Large intestine (tissue), 3 donors: ENCODE results near the gene ABHD5. TPM values are rescaled to one million over a fixed set of nuclear protein-coding genes. Genes with fewer than 3 reads are reported as not detected.

Experiments used
- DNase-seq, 2 donors: peaks; one replicate each; pipeline versions ENCODE4 v3.0.0 to v3.0.0-alpha.2; 2013
- H3K27ac ChIP-seq: one replicate; pipeline ENCODE4 v1.5.1; 2013; ENCODE audit warnings: low read length
- H3K27me3 ChIP-seq: 2 replicates; pipeline ENCODE4 v1.6.1; 2013; ENCODE audit warnings: low read length; ENCODE audit not compliant: control insufficient read depth, insufficient read depth
- H3K36me3 ChIP-seq: 2 replicates; pipeline ENCODE4 v1.6.1; 2013; ENCODE audit warnings: low read length; ENCODE audit not compliant: control insufficient read depth, insufficient read depth
- H3K4me1 ChIP-seq: one replicate; pipeline ENCODE4 v1.6.1; 2013; ENCODE audit warnings: low read length; ENCODE audit not compliant: control insufficient read depth, insufficient read depth
- H3K4me3 ChIP-seq: one replicate; pipeline ENCODE4 v1.5.1; 2013; ENCODE audit warnings: low read length
- H3K9me3 ChIP-seq: one replicate; pipeline ENCODE4 v1.6.1; 2013; ENCODE audit warnings: mild to moderate bottlenecking, low read depth, low read length, moderate library complexity; ENCODE audit not compliant: control insufficient read depth
- WGBS: methylation state at CpG from one replicate; pipeline ENCODE4 v1.1.5; 2013; ENCODE audit warnings: low lambda C conversion rate; ENCODE audit not compliant: insufficient coverage; 5-methylcytosine and 5-hydroxymethylcytosine counted together
- polyA plus RNA-seq: library from polyadenylated mRNA; unstranded; fragments of 120-200 nt; gene quantifications from one replicate; pipeline ENCODE4 v1.2.1, GENCODE V29; 2013

ABHD5 gene
- polyA plus RNA-seq, 1 donor: 47.5 TPM

GRCh38 chr3:43692971-43693370 is 2.2 kb downstream of the ABHD5 start:
- H3K36me3 ChIP-seq: no peaks in the 10 kb centered on the region
- no CpG with 5 or more reads among the region's 2 CpGs for WGBS
- no peaks in the 10 kb centered on the region for H3K27me3 ChIP-seq
- H3K27ac ChIP-seq: peak overlapping the region; percentile 93
- H3K9me3 ChIP-seq: no peaks in the 10 kb centered on the region
- H3K4me1 ChIP-seq: peaks cover 43% of the 10 kb centered on the region
- DNase-seq: peak in 1 of 2 donors; percentile 29
- H3K4me3 ChIP-seq: no peak overlapping the region

- no peak for DNase-seq
- H3K36me3 ChIP-seq: no peaks in the 10 kb centered on the region
- H3K4me1 ChIP-seq: peaks cover 49% of the 10 kb centered on the region
- WGBS: 50% methylated on average over 1 of the region's 1 CpG
- H3K27me3 ChIP-seq: no peaks in the 10 kb centered on the region
- peak overlapping the region; percentile 93 for H3K27ac ChIP-seq
- H3K4me3 ChIP-seq: no peak overlapping the region
- no peaks in the 10 kb centered on the region for H3K9me3 ChIP-seq
Measured at GRCh38 chr3:43693594-43693993, 2.9 kb downstream of the ABHD5 start.

- DNase-seq: peak in 1 of 2 donors; percentile 60
- no peak overlapping the region for H3K4me3 ChIP-seq
- 57% methylated on average over 2 of the region's 2 CpGs for WGBS
- H3K9me3 ChIP-seq: no peaks in the 10 kb centered on the region
- peaks cover 53% of the 10 kb centered on the region for H3K4me1 ChIP-seq
- peak overlapping the region; percentile 97 for H3K27ac ChIP-seq
- no peaks in the 10 kb centered on the region for H3K27me3 ChIP-seq
- no peaks in the 10 kb centered on the region for H3K36me3 ChIP-seq
Measured at GRCh38 chr3:43695443-43695842, 4.7 kb downstream of the ABHD5 start.

- DNase-seq: no peak
- Histone ChIP-seq H3K27me3 (no peaks in the 10 kb centered on the region), H3K9me3 (no peaks in the 10 kb centered on the region), H3K27ac (peak overlapping the region; percentile 97), H3K4me3 (no peak overlapping the region), H3K36me3 (no peaks in the 10 kb centered on the region), H3K4me1 (peaks cover 53% of the 10 kb centered on the region)
Measured at GRCh38 chr3:43695863-43696262, 5.1 kb downstream of the ABHD5 start.

- H3K4me3 ChIP-seq: no peak overlapping the region
- H3K36me3 ChIP-seq: peaks cover 2% of the 10 kb centered on the region
- H3K27me3 ChIP-seq: no peaks in the 10 kb centered on the region
- WGBS: no CpG with 5 or more reads among the region's 1 CpG
- no peaks in the 10 kb centered on the region for H3K9me3 ChIP-seq
- H3K4me1 ChIP-seq: peaks cover 53% of the 10 kb centered on the region
- peak; percentile 39 to 74 for DNase-seq
- peak overlapping the region; percentile 97 for H3K27ac ChIP-seq
Measured at GRCh38 chr3:43696441-43696840, 5.7 kb downstream of the ABHD5 start.

- DNase-seq: peak in 1 of 2 donors; percentile 24
- no peaks in the 10 kb centered on the region for H3K9me3 ChIP-seq
- no peaks in the 10 kb centered on the region for H3K27me3 ChIP-seq
- H3K36me3 ChIP-seq: peaks cover 5% of the 10 kb centered on the region
- 50% methylated on average over 1 of the region's 1 CpG for WGBS
- peak overlapping the region; percentile 97 for H3K27ac ChIP-seq
- peaks cover 53% of the 10 kb centered on the region for H3K4me1 ChIP-seq
- no peak overlapping the region for H3K4me3 ChIP-seq
Measured at GRCh38 chr3:43696881-43697280, 6.1 kb downstream of the ABHD5 start.

- WGBS: 0% methylated on average over 1 of the region's 1 CpG
- peaks cover 11% of the 10 kb centered on the region for H3K36me3 ChIP-seq
- peaks cover 35% of the 10 kb centered on the region for H3K4me1 ChIP-seq
- no peak overlapping the region for H3K4me3 ChIP-seq
- no peaks in the 10 kb centered on the region for H3K27me3 ChIP-seq
- no peak overlapping the region for H3K27ac ChIP-seq
- peak in 1 of 2 donors; percentile 32 for DNase-seq
- no peaks in the 10 kb centered on the region for H3K9me3 ChIP-seq
Measured at GRCh38 chr3:43699864-43700263, 9.1 kb downstream of the ABHD5 start.

GRCh38 chr3:43704697-43705096 is 14.0 kb downstream of the ABHD5 start:
- Histone ChIP-seq H3K36me3 (peaks cover 13% of the 10 kb centered on the region), H3K27me3 (no peaks in the 10 kb centered on the region), H3K4me1 (no peaks in the 10 kb centered on the region), H3K4me3 (no peak overlapping the region), H3K27ac (no peak overlapping the region), H3K9me3 (no peaks in the 10 kb centered on the region)
- no peak for DNase-seq

GRCh38 chr3:43706342-43706741 is 15.6 kb downstream of the ABHD5 start:
- Histone ChIP-seq H3K27me3 (no peaks in the 10 kb centered on the region), H3K36me3 (peaks cover 10% of the 10 kb centered on the region), H3K4me1 (peaks cover 7% of the 10 kb centered on the region), H3K27ac (no peak overlapping the region), H3K9me3 (no peaks in the 10 kb centered on the region), H3K4me3 (no peak overlapping the region)
- WGBS: 90% methylated on average over 2 of the region's 7 CpGs
- no peak for DNase-seq

- peaks cover 7% of the 10 kb centered on the region for H3K4me1 ChIP-seq
- no peaks in the 10 kb centered on the region for H3K9me3 ChIP-seq
- WGBS: 100% methylated on average over 1 of the region's 2 CpGs
- no peak for DNase-seq
- H3K36me3 ChIP-seq: peaks cover 13% of the 10 kb centered on the region
- no peak overlapping the region for H3K4me3 ChIP-seq
- H3K27me3 ChIP-seq: no peaks in the 10 kb centered on the region
- no peak overlapping the region for H3K27ac ChIP-seq
Measured at GRCh38 chr3:43707266-43707665, 16.5 kb downstream of the ABHD5 start.

- Histone ChIP-seq H3K27me3 (no peaks in the 10 kb centered on the region), H3K27ac (no peak overlapping the region), H3K4me3 (no peak overlapping the region), H3K36me3 (peaks cover 17% of the 10 kb centered on the region), H3K9me3 (no peaks in the 10 kb centered on the region), H3K4me1 (peaks cover 7% of the 10 kb centered on the region)
- no peak for DNase-seq
Measured at GRCh38 chr3:43707998-43708397, 17.3 kb downstream of the ABHD5 start.
